HK-2 (cell line): Measurements from ENCODE around the gene UGCG.
"Not testable (repeated sequence)": the region's sequence is repeated elsewhere in the genome, so short reads cannot be mapped to it uniquely, and the experiment has no call there.

Experiments used
- DNase-seq: peaks from one replicate; pipeline ENCODE4 v3.0.0-alpha.2; 2018; ENCODE audit not compliant: unreplicated experiment

The UGCG gene

GRCh38 chr9:111890867-111891266 lies 5.7 kb upstream of the UGCG start:
- DNase-seq, result not testable (repeated sequence)

GRCh38 chr9:111891910-111892499 lies 4.6 kb upstream of the UGCG start:
- DNase-seq, result no peak

- DNase-seq, result no peak
Measured at GRCh38 chr9:111896942-111897600, 457 bp downstream of the UGCG start.

GRCh38 chr9:111897601-111898137 lies 1.1 kb downstream of the UGCG start:
- DNase-seq, result no peak

GRCh38 chr9:111898331-111899096 lies 1.9 kb downstream of the UGCG start:
- DNase-seq, result no peak

- no peak for DNase-seq
Measured at GRCh38 chr9:111900151-111900857, 3.7 kb downstream of the UGCG start.

GRCh38 chr9:111900858-111901612 lies 4.4 kb downstream of the UGCG start:
- no peak for DNase-seq

- no peak for DNase-seq
Measured at GRCh38 chr9:111902391-111903139, 6.0 kb downstream of the UGCG start.

- DNase-seq, result not testable (repeated sequence)
Measured at GRCh38 chr9:111903535-111903934, 6.9 kb downstream of the UGCG start.

GRCh38 chr9:111904026-111904425 lies 7.4 kb downstream of the UGCG start:
- DNase-seq, result no peak

GRCh38 chr9:111904891-111905291 lies 8.3 kb downstream of the UGCG start:
- no peak for DNase-seq

GRCh38 chr9:111907147-111907546 lies 10.5 kb downstream of the UGCG start:
- no peak for DNase-seq

- no peak for DNase-seq
Measured at GRCh38 chr9:111909444-111909843, 12.8 kb downstream of the UGCG start.

GRCh38 chr9:111910428-111910827 lies 13.8 kb downstream of the UGCG start:
- DNase-seq, result no peak

- DNase-seq, result no peak
Measured at GRCh38 chr9:111913159-111913558, 16.5 kb downstream of the UGCG start.

- DNase-seq, result no peak
Measured at GRCh38 chr9:111914749-111915424, 18.3 kb downstream of the UGCG start.

GRCh38 chr9:111915425-111915758 lies 18.8 kb downstream of the UGCG start:
- DNase-seq, result no peak

- no peak for DNase-seq
Measured at GRCh38 chr9:111916234-111916645, 19.6 kb downstream of the UGCG start.

- DNase-seq, result no peak
Measured at GRCh38 chr9:111917201-111917600, 20.6 kb downstream of the UGCG start.

- DNase-seq, result no peak
Measured at GRCh38 chr9:111917980-111918379, 21.4 kb downstream of the UGCG start.
